Fibroblast of peridontal ligament (primary cell): ENCODE measurements around the gene SLC12A7.
"Not testable (repeated sequence)": the region's sequence is repeated elsewhere in the genome, so short reads cannot be mapped to it uniquely, and the experiment has no call there.

Experiments used
- DNase-seq: peaks from one replicate; pipeline ENCODE4 v3.0.0-alpha.2; 2010; ENCODE audit errors: extremely low read depth

The SLC12A7 gene

GRCh38 chr5:1140818-1141189 is 28.9 kb upstream of the SLC12A7 start:
- DNase-seq = no peak

- no peak for DNase-seq
Observed at GRCh38 chr5:1140171-1140817, 28.4 kb upstream of the SLC12A7 start.

GRCh38 chr5:1139331-1140170 is 27.7 kb upstream of the SLC12A7 start:
- no peak for DNase-seq

- DNase-seq = no peak
Observed at GRCh38 chr5:1138445-1139245, 26.8 kb upstream of the SLC12A7 start.

- no peak for DNase-seq
Observed at GRCh38 chr5:1137567-1138444, 25.9 kb upstream of the SLC12A7 start.

- DNase-seq = no peak
Observed at GRCh38 chr5:1136814-1137213, 25.0 kb upstream of the SLC12A7 start.

- DNase-seq = no peak
Observed at GRCh38 chr5:1135696-1136525, 24.0 kb upstream of the SLC12A7 start.

- no peak for DNase-seq
Observed at GRCh38 chr5:1134478-1134877, 22.6 kb upstream of the SLC12A7 start.

GRCh38 chr5:1133510-1134201 is 21.8 kb upstream of the SLC12A7 start:
- no peak for DNase-seq

- no peak for DNase-seq
Observed at GRCh38 chr5:1133108-1133507, 21.2 kb upstream of the SLC12A7 start.

- DNase-seq = no peak
Observed at GRCh38 chr5:1132570-1132969, 20.7 kb upstream of the SLC12A7 start.

- no peak for DNase-seq
Observed at GRCh38 chr5:1131726-1132125, 19.9 kb upstream of the SLC12A7 start.

GRCh38 chr5:1131191-1131621 is 19.3 kb upstream of the SLC12A7 start:
- no peak for DNase-seq

GRCh38 chr5:1130218-1130946 is 18.5 kb upstream of the SLC12A7 start:
- DNase-seq = no peak

- DNase-seq = no peak
Observed at GRCh38 chr5:1129711-1130055, 17.8 kb upstream of the SLC12A7 start.

GRCh38 chr5:1128977-1129710 is 17.3 kb upstream of the SLC12A7 start:
- DNase-seq = no peak

- DNase-seq = no peak
Observed at GRCh38 chr5:1127959-1128785, 16.3 kb upstream of the SLC12A7 start.

- not testable (repeated sequence) for DNase-seq
Observed at GRCh38 chr5:1125695-1126094, 13.8 kb upstream of the SLC12A7 start.
